ENCODE measurements around the gene ADARB2.

The ADARB2 gene

DNA sequence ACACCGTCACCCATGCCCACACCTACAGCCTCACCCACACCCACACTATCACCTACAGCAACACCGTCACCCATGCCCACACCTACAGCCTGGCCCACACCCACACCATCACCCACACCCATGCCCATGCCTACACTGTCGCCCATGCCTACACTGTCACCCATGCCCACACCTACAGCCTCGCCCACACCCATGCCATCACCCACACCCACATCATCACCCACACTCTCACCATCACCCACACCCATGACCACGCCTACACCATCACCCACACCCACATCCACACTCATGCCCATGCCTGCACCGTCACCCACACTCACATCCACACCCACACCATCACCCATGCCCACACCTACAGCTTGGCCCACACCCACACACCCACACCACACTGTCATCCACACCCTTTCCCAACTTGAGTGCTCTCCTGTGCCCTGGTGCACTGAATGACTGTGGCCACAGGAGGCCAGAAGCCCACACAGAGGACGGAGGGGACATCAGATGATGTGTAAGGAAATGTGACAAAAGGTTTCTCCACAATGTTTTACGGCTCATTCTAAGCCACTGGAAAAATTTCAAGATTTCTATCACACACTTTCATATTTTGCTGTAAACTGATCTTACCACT is 527.9 kb downstream of the ADARB2 start:
- no peak for DNase-seq

DNA sequence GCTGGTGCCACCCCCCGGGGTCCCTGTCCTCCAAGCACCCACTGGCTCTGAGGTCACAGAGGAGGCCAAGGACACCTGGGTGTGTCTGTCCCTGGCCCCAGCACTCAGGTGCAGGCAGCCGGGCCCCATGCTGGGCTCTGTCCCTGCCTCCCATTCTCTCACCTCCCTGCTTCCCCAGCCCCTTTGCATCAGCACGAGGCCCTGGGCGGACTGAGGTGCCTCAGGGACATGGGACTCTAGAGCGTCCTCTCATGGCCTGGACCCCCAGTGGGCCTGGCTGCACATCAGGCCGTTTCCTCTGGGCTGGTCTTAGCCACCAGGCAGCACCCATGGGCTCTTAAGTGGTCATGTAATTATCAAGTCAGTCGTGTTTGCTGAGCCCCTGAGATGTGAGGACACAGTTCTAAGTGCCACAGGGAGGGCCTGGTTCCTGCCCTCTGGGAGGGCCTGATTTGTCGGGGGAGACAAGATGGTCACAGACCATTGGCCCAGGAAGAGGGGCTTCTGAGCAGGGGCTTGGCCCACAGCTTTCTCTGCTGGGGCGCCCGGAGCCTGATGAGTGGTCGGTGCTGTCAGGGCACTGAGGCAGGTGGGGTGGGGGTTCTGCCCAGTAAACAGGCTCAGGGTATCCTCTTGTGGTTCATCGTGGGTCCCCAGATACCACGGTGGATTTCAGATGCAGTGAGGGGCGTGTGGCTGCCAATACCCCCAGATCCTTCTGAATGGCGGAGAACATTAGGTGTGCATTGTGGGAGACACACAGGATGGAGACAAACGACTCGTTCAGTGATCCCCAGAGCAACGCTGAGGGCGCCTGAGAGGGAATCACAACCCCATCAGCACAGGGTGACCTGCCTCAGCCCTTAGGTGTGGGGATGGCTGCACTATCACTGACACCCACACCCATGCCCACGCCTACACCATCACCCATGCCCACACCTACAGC is 528.7 kb downstream of the ADARB2 start:
- DNase-seq, result no peak

DNA sequence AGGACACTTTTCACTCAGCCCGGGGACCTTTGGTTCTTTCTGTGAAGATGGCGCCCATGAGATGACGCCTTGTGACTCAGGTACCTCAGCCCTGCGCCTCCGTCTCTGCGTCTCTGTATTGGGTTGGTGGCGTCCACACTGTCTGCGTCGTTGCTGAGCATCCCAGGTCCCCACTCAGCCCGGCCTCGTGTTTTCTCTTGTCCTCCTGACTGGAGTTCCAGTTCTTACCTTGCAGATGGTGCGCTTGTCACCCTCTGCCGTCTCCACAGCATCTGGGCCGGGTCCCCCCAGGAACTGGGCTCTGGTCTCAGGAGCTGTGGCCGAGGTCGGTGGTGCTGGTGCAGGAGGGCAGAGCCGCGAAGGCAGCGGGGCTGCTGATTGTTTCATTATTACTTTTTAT is 530.7 kb downstream of the ADARB2 start:
- no peak for DNase-seq

DNA sequence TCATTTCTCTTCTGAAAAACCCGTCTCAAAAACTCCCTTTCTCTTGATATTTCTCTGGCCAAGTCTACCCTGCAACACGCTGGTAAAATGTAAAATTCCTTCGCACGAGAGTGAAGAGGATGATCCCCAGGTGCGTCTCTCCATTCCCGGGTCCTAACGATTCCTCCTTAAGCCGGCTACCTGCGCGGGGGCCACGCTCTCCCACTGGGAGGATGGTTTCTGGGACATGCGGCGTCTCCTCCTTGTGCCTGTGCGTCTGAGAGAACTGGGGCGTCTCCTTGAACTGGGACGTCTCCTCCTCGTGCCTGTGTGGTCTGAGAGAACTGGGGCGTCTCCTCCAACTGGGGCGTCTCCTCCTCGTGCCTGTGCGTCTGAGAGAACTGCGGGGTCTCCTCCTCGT is 531.2 kb downstream of the ADARB2 start:
- DNase-seq, result no peak

DNA sequence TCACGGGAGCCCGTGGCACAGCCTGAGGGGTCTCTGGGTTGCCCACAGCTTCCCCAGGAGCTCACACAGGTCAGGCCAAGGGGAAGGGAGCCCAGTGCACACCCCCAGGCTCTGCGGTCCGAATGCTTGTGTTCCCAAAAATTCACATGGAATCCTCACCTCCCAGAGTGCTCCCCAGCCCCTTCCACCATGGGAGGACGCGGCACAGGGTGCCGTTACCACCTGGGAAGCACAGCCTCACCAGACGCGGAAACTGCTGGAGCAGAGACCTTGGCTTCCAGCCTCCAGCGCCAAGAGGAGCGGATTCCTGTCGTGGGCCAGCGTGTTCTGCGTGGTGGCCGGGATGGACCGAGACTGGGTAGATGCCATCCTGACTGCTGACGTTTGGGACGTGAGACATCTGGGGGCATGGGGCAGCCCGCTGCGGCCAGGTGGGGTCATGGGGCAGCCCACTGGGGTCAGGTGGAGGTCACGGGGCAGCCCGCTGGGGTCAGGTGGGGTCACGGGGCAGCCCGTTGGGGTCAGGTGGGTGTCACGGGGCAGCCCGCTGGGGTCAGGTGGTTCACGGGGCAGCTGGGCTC is 531.8 kb downstream of the ADARB2 start:
- no peak for DNase-seq

DNA sequence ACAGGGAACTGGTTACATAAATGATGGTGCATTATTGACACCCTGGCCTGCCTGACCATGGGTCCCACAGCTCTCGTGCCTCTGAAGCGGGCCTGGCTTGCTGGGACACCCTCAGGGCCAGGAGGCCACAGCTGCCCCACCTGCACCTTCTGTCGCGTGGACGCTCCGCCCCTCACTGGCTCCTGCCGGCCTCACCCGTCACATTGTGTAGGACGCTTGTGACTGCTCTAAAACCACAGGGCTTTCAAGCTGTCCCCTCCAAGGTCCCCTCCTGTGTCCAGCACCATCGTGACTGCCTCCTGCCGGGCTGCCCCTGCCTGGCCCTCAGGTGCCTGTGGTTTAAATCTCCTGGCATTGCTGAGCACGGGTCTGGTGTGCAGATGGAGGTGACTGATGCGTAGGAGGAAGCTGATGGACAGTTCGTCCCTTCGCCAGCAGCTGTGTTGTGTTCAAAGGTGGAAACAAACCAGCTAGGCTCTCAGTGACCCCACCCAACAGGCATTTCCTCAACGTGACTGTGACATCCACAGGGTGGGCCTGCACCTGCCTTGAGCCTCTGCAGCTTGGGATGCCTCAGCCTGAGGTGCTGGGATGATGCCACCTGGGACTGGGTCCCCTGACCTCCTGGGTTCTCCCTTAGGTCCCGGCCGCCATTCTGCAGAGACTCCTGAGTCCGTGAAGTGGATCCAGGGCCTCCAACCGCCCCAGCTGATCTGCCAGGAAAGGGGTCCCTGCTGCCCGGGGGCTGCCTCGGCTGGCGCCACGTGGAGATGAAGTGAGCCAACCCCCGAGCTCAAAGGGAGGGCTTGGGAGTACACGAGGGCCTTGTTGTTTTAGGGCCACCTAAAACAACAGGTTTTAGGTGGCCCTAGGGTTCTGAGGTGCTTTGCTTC is 532.6 kb downstream of the ADARB2 start:
- DNase-seq, result no peak

DNA sequence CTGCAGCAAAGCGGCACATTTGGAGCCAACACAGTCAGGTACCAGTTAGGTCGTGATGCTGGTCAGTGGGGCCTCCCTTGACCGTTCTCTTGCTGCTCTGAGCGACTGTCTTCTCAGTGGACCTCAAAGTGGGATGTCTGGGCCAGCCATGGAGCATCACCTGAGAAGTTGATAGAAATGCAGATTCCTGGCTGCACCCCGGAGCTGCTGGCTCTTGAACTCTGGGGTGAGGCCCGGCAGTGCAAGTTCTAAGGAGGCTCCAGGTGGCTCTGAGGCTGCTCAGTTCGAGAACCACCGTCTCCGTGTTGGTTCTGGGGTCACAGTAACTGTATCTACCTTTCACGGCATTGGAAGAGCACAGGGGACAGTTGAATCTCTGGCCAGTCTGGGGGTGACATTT is 533.6 kb downstream of the ADARB2 start:
- no peak for DNase-seq

DNA sequence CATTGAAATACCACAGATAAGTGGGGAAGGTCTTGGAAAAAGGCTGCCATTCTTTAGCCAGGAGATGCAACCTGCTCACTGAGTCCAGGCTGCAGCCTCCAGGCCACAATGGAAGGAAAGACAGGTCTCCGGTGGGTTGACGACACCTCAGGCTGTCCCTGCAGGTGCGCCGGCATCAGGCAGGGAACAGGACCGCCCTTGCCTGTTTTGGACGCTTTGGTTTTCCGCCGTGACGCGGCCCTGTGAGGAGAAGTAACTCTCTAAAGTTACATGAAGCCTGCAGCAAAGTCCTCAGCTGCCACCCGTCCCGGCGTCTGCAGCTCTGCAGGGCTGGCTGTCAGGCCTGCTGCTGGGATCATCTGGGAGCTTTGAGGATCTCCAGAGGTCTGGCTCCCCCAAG is 534.1 kb downstream of the ADARB2 start:
- no peak for DNase-seq

DNA sequence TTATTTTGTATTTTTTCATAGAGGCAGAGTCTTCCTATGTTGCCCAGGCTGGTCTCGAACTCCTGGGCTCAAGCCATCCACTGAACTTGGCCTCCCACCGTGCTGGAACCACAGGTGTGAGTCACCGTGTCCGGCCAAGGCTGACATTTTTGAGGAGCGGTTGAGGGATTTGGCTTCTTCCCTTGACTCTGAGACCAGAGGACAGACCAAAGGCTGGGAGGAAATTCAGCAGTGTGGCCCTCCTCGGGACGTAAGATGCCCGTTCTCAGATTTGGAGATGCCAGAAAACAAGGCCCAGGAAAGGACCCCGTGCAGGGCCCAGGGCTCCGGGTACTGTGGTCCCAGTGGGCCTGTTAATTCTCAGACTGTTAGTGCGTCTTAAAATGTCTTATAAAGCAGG is 535.0 kb downstream of the ADARB2 start:
- no peak for DNase-seq

DNA sequence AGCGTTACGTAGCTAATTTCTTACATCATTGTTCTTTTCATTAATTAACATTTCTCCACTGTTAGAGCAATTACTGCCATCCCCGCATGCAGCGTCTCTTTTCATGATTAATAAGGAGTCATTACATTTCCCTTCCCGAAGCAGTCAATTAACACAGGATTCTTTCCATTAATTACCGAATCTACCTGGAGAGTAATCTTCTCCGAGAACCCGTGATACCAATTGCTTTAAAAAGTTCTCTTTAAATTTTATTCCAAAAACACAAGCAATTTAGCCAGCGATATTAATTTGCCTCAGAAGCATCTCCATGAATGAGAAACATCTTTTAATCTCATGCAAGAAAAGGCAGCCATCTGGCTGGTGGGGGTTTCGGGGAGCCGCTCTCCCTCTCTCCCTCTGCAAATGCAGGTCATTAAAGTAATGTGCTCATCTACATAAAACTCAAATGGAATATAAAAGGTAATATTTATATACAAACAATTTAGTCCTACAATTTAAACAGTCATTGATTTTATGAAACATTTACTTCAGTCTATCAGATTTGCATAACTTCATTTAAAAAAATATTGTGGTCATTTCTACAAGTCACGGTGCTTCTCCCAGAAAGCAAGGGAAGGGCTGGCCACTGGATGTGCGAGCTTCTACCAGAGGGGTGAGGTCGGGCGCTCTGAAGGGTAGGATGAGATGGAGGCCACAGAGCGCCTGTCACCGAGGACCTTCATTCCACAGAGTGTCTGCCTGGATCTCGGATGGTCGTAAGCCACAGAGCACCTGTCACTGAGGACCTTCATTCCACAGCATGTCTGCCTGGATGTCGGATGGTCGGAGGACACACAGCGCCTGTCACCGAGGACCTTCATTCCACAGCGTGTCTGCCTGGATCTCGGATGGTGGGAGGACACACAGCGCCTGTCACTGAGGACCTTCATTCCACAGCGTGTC is 536.2 kb downstream of the ADARB2 start:
- no peak for DNase-seq

DNA sequence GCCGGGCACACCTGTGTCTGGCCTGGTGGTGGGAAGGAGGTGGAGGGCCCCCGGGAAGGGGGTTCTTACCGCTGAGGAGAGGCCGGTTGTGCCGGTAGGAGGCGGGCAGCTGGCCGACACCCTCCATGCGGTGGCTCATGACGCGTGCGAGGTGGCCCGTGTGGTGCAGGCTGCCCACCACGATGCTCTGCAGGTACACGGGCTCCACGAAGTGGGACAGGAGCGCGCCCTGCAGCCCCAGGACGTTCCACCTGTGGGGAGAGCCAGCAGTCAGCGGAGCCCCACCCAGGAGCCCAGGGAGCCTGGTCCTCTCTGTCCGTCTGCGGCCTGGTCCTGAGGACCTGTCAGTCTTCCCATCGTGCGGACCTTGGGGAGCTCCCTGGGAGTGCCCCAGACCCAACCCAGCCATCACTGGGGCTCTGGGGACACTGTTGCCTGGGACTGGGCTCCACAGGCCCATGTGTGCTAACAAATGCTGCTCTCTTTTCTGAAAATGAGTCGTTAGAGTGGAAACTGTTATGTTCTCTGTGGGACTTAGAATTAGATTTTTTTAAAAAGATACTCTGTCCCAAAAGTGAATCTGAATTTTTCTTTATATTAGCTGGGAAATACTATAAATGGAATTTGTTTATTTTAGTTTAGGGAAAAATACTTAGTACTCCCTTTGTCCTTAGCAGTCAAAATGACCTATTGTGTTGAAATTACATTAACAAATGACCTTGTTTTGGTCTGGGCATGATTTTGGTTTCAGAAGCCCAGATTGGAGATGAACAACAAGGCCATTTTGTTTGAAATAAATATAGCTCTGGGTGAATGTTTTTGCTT is 537.2 kb downstream of the ADARB2 start:
- no peak for DNase-seq

DNA sequence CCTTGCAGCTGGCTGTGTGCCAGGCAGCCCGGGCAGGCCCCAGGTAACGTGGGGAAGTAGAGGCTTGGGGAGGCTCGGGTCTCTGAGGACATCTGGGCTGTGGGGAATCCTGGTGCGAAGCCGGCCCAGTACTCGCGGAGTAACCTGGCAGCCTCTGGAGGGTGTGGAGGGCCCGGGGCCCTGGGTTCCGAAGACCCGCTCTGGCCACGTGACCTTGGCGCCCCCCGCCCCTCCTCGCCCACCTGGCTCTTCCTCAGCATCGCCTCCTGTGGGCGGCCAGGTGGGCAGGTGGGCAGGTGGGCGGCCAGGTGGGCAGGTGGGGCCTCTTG is 538.0 kb downstream of the ADARB2 start:
- no peak for DNase-seq

DNA sequence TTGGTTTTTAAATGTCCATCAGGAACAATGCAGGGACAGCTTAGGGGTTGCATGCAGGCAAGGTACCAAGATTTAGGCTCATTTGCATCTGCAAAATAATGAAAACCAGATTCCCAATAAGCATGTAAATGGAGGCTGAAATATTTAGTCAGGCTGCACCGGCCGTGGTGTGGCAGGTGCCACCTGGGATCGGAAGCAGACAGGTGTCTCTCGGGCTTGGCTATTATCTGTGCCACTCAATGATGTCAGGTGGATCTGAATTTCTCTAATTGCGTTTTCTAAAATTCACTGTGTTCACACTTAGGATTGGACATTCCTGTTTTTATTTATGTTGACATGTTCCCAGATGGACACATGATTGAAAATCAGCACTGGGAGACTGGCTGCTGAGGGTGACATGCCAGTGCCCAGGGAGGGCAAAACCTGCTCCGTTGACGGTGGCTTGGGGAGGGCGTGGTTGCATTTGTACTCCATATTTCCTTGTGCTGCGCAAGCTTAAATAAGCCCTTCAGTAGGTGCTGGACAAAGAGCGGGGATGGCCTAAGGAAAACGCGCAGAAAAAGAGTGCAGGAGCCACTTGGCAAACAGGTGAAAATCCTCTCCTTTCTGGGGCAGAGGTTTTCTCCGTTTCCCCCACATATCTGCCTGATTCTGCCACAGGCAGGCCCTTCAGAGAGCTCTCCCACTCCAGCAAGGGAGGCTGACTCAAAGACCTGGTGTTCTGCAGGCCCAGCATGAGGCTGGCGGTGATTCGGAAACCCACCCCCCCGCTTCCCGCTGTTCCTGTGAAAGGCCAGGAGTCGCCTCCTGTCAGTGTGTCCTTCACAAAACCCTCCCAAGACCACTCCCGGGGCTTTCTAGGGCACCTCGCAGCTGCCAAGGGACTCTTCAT is 538.6 kb downstream of the ADARB2 start:
- peak; percentile 65 for DNase-seq

DNA sequence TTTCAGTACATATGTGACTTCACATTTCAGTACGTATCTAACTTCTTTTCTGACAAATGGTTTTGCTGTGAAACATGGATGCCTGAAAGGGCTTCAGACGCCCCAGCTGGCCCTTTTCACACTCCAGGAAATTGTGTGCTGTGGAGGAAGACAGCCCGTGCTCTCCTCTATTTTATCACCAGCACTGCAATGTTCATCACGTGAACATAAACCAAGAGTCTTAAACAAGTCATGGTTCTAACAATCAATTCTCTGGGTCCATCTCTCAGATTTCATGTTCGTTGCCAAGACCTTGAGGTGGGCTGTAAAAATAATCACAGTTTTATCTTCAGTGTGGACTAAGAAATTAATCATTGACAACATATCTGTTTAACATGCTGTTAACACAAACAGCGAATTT is 539.9 kb downstream of the ADARB2 start:
- no peak for DNase-seq

DNA sequence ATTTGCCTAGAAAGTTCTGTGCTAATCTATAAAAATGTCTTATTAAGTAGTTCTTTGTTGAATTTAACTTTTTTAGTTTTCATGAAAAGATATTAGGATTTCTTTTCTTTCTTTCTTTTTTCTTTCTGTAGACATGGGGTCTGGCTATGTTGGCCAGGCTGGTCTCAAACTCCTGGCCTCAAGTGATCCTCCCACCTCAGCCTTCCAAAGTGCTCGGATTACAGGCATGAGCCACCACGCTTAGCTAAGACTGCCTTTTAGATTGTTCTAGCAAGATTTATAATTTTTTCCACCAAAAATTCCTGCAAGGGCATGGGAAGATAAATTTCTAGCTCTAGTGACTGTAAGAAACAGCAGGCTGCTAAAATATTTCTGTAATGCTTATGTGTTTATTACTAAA is 540.7 kb downstream of the ADARB2 start:
- DNase-seq, result no peak

DNA sequence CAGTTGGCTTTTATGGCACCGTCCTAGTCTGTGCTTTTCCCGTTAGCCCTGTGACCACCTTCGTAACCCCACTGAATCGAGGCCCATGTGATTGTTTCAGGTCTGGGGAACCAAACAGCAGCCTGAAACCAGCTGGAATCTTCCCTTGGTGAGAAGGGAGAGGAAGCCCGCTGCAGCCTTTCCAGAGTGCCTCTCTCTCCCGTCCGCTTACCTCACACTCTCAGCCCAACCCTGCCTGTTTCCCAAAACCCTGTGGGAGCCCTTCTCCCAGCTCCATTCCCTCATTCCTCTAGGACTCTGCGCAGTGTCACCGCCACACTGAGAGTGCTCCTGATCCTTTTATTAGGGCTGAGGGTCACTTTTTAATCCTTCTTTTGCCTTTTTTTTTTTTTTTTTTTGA is 541.5 kb downstream of the ADARB2 start:
- DNase-seq, result no peak

DNA sequence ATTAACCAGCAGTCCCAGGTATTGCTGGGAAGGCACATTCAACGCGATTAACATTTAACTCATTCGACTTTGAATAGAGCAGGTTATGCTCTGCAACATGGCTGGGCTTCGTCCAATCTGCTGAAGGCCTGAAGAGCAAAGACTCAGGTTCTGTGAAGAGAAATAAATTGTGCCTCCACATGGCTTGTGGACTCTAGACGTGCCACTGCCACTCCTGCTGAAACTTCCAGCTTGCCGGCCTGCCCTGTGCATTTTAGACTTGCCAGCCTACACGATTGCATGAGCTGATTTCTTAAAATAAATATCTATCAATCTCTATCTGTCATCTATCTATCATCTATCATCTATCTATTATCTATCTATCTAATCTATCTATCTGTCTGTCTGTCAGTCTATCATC is 543.2 kb downstream of the ADARB2 start:
- no peak for DNase-seq

DNA sequence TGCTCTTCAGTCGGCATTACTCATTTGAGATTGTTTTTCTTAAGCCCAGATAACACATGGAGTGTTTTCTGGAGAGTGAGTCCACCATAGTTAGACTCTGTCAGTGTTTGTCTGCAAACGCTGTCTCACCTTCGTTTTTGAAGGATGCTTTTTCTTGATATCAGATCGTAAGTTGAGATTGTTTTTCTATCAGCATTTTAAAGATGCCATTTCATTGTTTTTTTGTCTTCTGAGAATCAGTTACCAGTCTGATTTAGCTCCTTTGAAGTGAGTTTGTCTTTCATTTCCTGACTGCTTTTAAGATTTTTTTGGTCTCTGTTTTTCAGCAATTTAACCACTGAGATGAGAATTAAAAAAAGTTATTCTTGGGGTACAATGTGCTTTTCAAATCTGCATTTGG is 543.8 kb downstream of the ADARB2 start:
- DNase-seq, result no peak

DNA sequence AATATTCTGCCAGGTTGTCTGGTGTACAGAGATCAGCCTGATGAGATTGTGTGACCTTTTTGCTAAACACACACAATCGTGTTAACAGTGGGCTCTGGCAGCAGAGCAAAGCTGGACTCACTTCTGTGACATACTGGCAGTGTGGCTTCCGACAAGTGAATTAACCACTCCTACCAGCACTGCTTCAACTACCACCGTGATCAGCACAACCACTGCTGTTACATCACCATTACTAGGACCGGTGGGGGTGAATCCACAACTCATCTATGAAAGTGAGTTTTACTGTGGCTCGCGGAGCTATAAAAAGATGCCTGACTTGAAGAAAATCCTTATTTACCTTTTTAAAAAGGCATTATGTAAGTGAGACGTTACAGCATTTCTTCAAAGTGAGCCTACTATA is 545.6 kb downstream of the ADARB2 start:
- DNase-seq, result no peak

All from NCI-H1105 treated with DMSO at 0.1 percent for 48 hours (cell line).